Measurements from ENCODE around the gene STPG1.

DNA sequence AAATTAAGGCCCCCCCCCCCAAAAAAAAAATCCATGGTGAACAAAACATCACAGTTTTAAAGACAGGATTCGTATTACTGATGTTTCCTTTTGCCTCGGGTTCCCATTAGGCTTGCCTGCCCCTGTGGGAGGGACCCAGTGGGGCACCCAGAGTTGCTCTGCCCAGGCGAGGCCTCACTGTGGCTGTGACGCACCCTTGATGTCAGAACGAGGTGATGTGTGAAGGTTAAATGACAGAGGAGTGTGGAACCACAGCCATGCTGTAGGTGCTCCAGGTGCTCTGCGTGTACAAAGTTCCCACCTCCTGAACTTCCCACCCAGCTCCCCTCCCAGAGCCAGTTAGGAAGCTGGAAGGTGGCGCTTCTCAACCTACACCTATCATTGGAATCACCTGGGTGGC, 56.5 kb downstream of the STPG1 start:
- TF ChIP-seq, protein P1, sequence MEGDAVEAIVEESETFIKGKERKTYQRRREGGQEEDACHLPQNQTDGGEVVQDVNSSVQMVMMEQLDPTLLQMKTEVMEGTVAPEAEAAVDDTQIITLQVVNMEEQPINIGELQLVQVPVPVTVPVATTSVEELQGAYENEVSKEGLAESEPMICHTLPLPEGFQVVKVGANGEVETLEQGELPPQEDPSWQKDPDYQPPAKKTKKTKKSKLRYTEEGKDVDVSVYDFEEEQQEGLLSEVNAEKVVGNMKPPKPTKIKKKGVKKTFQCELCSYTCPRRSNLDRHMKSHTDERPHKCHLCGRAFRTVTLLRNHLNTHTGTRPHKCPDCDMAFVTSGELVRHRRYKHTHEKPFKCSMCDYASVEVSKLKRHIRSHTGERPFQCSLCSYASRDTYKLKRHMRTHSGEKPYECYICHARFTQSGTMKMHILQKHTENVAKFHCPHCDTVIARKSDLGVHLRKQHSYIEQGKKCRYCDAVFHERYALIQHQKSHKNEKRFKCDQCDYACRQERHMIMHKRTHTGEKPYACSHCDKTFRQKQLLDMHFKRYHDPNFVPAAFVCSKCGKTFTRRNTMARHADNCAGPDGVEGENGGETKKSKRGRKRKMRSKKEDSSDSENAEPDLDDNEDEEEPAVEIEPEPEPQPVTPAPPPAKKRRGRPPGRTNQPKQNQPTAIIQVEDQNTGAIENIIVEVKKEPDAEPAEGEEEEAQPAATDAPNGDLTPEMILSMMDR (IDR thresholded peaks at IDR 0.05; ENCODE audit: insufficient read depth, low read length) = no peak
- TF ChIP-seq, protein P2, sequence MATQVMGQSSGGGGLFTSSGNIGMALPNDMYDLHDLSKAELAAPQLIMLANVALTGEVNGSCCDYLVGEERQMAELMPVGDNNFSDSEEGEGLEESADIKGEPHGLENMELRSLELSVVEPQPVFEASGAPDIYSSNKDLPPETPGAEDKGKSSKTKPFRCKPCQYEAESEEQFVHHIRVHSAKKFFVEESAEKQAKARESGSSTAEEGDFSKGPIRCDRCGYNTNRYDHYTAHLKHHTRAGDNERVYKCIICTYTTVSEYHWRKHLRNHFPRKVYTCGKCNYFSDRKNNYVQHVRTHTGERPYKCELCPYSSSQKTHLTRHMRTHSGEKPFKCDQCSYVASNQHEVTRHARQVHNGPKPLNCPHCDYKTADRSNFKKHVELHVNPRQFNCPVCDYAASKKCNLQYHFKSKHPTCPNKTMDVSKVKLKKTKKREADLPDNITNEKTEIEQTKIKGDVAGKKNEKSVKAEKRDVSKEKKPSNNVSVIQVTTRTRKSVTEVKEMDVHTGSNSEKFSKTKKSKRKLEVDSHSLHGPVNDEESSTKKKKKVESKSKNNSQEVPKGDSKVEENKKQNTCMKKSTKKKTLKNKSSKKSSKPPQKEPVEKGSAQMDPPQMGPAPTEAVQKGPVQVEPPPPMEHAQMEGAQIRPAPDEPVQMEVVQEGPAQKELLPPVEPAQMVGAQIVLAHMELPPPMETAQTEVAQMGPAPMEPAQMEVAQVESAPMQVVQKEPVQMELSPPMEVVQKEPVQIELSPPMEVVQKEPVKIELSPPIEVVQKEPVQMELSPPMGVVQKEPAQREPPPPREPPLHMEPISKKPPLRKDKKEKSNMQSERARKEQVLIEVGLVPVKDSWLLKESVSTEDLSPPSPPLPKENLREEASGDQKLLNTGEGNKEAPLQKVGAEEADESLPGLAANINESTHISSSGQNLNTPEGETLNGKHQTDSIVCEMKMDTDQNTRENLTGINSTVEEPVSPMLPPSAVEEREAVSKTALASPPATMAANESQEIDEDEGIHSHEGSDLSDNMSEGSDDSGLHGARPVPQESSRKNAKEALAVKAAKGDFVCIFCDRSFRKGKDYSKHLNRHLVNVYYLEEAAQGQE (IDR thresholded peaks at IDR 0.05; ENCODE audit: insufficient replicate concordance, low read depth) = no peak
- no peak for TF ChIP-seq POLR2AphosphoS5 (IDR thresholded peaks at IDR 0.05; ENCODE audit: low read depth)
